ENCODE results near the gene BHLHE23. TPM values are rescaled to one million over a fixed set of nuclear protein-coding genes. Genes with fewer than 3 reads are reported as not detected.
A peak's percentile ranks its signal among the peaks of the same experiment; 100 is the strongest.

The BHLHE23 gene
- total RNA-seq, 1 donor from 2014 or later, result not detected

- DNase-seq (ENCODE audit: low spot score in 2 of 2), result no peak
- no peak for FAIRE-seq
Observed at GRCh38 chr20:63009988-63010769, 3.4 kb upstream of the BHLHE23 start.

- peak; percentile 93 to 97 for DNase-seq (ENCODE audit: low spot score in 2 of 2)
- FAIRE-seq, result no peak
Observed at GRCh38 chr20:63009045-63009961, 2.5 kb upstream of the BHLHE23 start.

DNA sequence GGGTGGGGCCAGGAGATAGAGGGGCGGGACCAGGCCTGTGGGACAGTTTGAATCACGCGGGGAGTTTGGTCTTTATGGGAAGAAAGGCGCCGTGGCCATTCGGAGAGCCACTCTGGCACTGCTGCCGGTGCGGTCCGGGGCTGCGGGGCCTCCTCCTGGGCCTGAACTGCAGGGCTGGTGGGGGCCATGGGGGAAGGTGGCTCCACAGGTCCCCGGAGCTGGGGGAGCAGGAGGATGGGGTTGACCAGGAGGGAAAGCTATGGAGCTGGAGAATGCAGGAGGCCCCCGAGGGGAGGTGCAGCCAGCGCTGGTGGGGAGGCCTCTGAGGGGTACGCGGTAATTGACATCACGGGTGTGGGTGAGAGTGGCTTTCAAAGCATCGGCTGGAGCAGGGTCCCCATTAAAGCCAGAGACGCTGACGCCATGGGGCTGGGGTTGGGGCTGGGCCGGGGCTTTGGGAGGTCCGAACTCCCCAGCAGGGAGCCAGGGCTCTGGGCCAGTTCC, 1.8 kb upstream of the BHLHE23 start:
- DNase-seq (ENCODE audit: low spot score in 2 of 2) (no peak), FAIRE-seq (no peak)

DNA sequence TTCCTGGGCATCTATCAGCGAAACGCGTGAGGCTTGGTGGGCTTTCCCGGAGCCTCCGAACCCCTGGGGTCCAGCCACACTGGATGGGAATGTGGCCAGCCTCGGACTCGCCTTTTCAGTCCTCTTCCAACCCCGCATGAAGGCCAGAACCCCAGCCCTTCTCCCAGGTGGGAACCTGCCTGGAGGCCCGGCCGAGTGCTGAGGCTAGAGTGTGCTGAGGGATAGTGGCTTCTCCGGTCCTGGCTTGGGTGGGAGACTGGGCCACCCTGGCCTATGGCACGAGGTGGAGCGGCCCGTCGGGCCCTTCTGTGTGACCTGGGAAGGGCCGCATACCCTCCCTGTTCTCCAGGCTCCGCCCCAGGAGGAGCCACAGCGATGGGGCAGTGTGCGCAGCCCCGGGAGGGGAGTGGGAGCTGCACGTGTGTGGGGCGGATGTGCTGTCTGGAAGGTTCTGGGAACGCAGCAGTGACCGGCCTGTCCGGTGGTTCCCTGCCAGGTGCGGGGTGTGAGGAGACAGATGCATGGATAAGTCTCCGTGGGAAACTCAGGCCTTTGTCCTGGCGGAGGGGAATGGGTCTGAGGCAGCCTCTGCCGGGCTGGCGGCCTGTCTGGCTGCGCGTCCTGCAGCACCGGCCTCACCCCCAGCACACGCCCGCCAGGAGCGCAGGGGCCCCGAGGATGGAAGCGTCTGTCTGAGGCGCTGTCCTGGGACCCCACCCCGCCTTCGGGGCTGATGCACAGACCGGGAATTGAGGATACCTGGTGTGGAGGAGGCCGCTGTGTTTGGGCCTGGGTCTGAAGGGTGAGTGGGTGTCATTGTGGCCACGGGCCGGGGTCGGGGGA, 1.1 kb upstream of the BHLHE23 start:
- FAIRE-seq (no peak), DNase-seq (ENCODE audit: low spot score in 2 of 2) (no peak)

DNA sequence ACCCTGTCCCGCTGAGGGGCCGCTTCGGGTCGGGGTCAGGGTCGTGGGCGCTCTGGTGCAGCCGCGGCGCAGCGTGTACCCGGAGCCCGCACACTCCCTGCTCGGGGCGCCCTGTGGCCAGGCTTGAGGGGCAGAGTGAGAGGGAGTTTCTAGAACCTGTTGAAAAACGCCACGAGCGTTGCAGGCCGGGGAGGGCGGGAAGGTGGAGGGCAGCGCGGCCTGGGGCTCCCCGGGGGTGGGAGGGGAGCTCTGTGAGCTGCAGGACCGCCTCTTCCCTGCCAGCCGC, 539 bp upstream of the BHLHE23 start:
- DNase-seq (ENCODE audit: low spot score in 2 of 2) (no peak), FAIRE-seq (no peak)

DNA sequence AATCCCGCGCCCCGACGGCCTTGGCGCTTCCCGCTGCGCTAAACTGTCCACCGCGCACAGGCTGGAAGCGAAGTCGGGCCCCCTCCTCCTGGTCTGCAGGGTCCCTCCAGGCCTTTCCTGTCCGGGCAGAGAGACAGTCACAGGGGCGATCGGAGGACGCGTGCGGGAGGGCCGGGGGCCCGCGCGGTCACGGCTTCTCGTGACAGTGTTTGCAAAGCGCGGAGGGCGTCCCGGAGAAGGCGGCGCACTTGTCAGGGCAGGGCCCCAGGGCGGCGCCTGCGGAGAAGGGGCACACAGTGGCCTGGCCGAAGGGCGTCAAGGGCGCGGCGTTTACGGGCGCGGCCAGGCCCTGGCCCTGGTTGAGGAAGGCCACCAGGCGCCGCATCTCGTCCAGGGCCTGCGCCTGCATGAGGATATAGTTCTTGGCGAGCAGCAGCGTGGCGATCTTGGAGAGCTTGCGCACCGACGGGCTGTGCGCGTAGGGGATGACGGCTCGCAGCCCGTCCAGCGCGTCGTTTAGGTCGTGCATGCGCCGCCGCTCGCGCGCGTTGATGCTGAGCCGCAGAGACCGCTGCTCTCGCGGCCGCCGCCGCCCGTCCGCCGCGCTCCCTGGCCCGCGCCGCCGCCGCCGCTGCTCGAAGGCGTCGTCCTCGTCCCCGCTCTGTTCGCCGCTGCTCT, 763 bp downstream of the BHLHE23 start:
- no peak for FAIRE-seq
- no peak for DNase-seq (ENCODE audit: low spot score in 2 of 2)

DNA sequence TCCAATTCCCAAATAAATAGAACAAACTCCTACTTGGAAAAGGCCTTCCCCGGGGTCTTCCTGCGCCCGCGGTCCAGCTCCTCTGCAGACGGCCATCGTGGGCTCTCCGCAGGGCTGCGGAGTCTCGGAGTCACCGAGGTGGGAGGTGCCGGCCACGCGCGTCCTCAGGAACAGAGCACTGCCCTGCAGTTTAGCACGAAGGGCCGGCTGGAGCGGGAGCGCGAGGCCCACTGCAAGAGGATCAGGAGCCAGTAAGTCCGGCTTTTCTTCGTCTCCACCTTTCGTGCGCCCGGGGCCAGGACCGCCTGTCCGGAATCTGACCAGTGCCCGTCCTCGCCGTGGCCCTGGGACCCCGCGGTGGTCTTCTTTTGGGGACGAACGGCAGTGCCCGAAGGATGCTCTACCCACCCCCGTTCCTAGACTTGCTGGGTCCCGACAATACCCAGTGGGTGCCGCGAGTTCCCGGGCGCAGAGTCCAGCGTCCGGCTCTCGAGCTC, 1.4 kb downstream of the BHLHE23 start:
- no peak for FAIRE-seq

GRCh38 chr20:63004607-63005364, 2.0 kb downstream of the BHLHE23 start:
- DNase-seq (ENCODE audit: low spot score in 2 of 2) (no peak), FAIRE-seq (no peak)

More for the DNA sequence above, 1.4 kb downstream of the BHLHE23 start:
- DNase-seq (ENCODE audit: low spot score in 2 of 2), result no peak

- DNase-seq (ENCODE audit: low spot score in 2 of 2), result no peak
- FAIRE-seq, result no peak
Observed at GRCh38 chr20:63003546-63003945, 3.2 kb downstream of the BHLHE23 start.

- DNase-seq (ENCODE audit: low spot score in 2 of 2), result no peak
- FAIRE-seq, result no peak
Observed at GRCh38 chr20:63002511-63002910, 4.3 kb downstream of the BHLHE23 start.

GRCh38 chr20:63000958-63001357, 5.8 kb downstream of the BHLHE23 start:
- DNase-seq (ENCODE audit: low spot score in 2 of 2) (no peak), FAIRE-seq (no peak)

- DNase-seq (ENCODE audit: low spot score in 2 of 2) (no peak), FAIRE-seq (no peak)
Observed at GRCh38 chr20:63000036-63000435, 6.7 kb downstream of the BHLHE23 start.

DNA sequence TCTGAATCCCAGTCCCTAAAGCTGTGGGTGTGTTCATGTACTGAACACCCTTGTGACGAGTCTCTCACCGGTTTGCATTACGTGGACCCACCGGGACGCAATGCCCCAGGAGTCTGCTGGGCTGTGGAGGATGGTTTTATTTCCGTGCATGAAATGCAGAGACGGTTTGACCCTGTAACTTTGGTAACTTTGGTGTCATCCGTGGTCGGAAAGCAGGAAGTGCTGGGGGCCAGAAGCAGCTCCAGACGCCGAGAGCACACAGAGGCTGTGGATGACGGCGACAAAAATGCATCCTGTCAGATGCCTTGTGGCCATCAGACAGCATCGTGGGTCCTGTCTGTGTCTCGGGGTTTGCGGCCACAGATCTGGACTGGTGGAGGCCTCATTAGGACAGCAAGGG, 7.2 kb downstream of the BHLHE23 start:
- DNase-seq (ENCODE audit: low spot score in 2 of 2) (no peak), FAIRE-seq (no peak)

DNA sequence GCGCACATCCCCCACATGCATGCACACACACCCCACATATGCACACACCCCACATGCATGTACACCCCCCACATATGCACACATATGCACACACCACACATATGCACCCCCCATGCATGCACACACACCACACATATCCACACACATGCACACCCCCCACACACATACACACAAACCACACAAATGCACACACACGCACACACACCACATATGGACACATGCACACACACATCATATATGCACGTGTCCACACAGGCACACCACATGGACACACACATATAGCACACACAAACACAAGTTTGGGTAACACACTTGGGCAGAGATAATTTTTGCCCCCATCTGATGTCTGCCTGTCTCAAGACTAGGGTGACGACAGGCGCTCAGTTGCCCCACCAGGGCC, 8.3 kb downstream of the BHLHE23 start:
- no peak for FAIRE-seq

GRCh38 chr20:62997417-62998035, 9.2 kb downstream of the BHLHE23 start:
- FAIRE-seq (no peak), DNase-seq (ENCODE audit: low spot score in 2 of 2) (no peak)

More for the DNA sequence above, 8.3 kb downstream of the BHLHE23 start:
- no peak for DNase-seq (ENCODE audit: low spot score in 2 of 2)

DNA sequence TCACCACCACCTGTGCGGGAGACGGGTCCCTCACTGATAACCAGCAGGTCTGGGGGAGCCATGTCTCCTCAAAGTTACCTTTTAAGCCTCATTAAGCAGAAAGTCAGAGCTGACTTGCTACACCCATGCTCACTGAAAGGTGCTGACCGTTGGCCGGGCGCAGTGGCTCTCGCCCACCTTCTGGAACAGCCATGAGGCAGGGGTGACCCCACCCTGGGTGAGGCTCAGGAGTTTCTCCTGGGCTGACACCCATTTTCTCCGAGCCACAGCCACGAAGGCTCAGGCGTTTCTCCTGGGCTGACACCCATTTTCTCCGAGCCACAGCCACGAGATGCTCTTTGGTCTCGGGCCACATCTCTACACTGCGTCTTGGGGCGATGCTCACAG, 10.2 kb downstream of the BHLHE23 start:
- FAIRE-seq (no peak), DNase-seq (ENCODE audit: low spot score in 2 of 2) (no peak)

- FAIRE-seq, result no peak
- DNase-seq (ENCODE audit: low spot score in 2 of 2), result no peak
Observed at GRCh38 chr20:62995898-62996595, 10.7 kb downstream of the BHLHE23 start.

DNA sequence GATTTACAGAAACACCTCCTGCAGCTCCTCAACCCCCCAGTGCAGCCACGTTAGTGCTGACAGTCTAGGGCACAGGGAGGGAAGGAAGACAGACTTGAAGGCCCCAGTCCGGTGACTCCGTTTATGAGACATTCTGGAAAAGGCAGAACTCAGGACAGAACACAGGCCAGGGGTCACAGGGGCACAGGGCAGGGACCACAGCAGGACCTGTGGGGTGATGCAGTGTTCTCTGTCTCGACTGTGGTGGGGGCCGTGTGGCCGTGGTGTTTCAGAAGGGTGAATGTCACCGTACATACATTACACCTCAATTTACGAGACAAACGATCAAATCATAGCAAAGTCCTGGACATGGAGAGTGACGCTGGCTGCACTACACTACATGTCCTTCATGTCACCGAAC, 11.3 kb downstream of the BHLHE23 start:
- DNase-seq (ENCODE audit: low spot score in 2 of 2), result no peak
- FAIRE-seq, result no peak
